Sigmoid colon (tissue), 7 donors: ENCODE data around the gene IFITM10. TPM values are rescaled to one million over a fixed set of nuclear protein-coding genes. Genes with fewer than 3 reads are reported as not detected.

Source experiments
- DNase-seq: peaks from one replicate; pipeline ENCODE4 v3.0.0-alpha.2; 2019
- H3K27ac ChIP-seq, 4 donors: fragments of 200-600 bp; sonication (generic); one replicate each; pipeline ENCODE4 v1.5.1; 2016 to 2019; ENCODE audit warnings: mild to moderate bottlenecking in 1 of 4
- H3K27me3 ChIP-seq, 3 donors: fragments of 200-600 bp; sonication (generic); one replicate each; pipeline ENCODE4 v1.5.1; 2019; ENCODE audit warnings: mild to moderate bottlenecking in 1 of 3
- H3K36me3 ChIP-seq, 4 donors: fragments of 200-600 bp; sonication (generic); one replicate each; pipeline ENCODE4 v1.5.1; 2016 to 2019
- H3K4me1 ChIP-seq, 4 donors: fragments of 200-600 bp; sonication (generic); one replicate each; pipeline ENCODE4 v1.5.1; 2017 to 2019
- H3K4me3 ChIP-seq, 4 donors: fragments of 200-600 bp; sonication (generic); one replicate each; pipeline ENCODE4 v1.5.1; 2017 to 2019; ENCODE audit warnings: mild to moderate bottlenecking in 2 of 4, moderate library complexity in 1 of 4
- H3K9me3 ChIP-seq, 4 donors: fragments of 200-600 bp in 3 of 4; sonication (generic) in 3 of 4; one replicate each; pipeline versions ENCODE4 v1.5.1 to v1.6.1; 2013 to 2019
- CTCF ChIP-seq, 4 experiments: fragments of 450-650 bp in 3 of 4; fragments of 200-600 bp in 1 of 4; IDR thresholded peaks; one replicate each; pipeline ENCODE4 v1.5.1; 2016 to 2019; ENCODE audit warnings: antibody characterized with exemption in 4 of 4, mild to moderate bottlenecking in 3 of 4, moderate library complexity in 2 of 4
- EP300 ChIP-seq, 4 donors: sonication (generic); formaldehyde crosslinking; IDR thresholded peaks; one replicate each; pipeline ENCODE4 v1.6.1; 2017; ENCODE audit warnings: antibody characterized with exemption in 4 of 4
- POLR2A ChIP-seq, 2 donors: fragments of 450-650 bp; IDR thresholded peaks; one replicate each; pipeline ENCODE4 v1.6.1; 2016; ENCODE audit warnings: antibody characterized with exemption in 2 of 2, mild to moderate bottlenecking in 2 of 2, moderate library complexity in 2 of 2
- POLR2AphosphoS5 ChIP-seq, 4 donors: sonication (generic); formaldehyde crosslinking; IDR thresholded peaks; one replicate each; pipeline ENCODE4 v1.6.1; 2017; ENCODE audit warnings: antibody characterized with exemption in 4 of 4
- WGBS, 2 donors: extraction: QIAGEN DNeasy Blood & Tissue Kit; methylation state at CpG; one replicate each; pipeline ENCODE4 v1.1.7; 2013; 5-methylcytosine and 5-hydroxymethylcytosine counted together
- intact Hi-C: fragments of 100-400 bp; cut with DNase I; formaldehyde crosslinking; loops from one replicate; pipeline ENCODE4 v1.15.1; 2023
- polyA plus RNA-seq, 3 donors: library from polyadenylated mRNA; stranded (reverse); fragments of 200-250 nt; gene quantifications; one replicate each; pipeline ENCODE4 v1.2.3, GENCODE V29; 2013
- total RNA-seq, 4 donors: library from RNA; depleted of rRNA; stranded (reverse); fragments of >200 nt; gene quantifications; one replicate each; pipeline ENCODE4 v1.1.0, GENCODE V29; 2016
- donor health status: healthy with polysubstance abuse.
- donor health status: Bipolar disorder and iron deficiency.
- donor health status: healthy.

Gene IFITM10
- total and polyA plus RNA-seq, 7 donors, result 0.36 to 1.4 (median 0.60) TPM; not detected in 2

DNA sequence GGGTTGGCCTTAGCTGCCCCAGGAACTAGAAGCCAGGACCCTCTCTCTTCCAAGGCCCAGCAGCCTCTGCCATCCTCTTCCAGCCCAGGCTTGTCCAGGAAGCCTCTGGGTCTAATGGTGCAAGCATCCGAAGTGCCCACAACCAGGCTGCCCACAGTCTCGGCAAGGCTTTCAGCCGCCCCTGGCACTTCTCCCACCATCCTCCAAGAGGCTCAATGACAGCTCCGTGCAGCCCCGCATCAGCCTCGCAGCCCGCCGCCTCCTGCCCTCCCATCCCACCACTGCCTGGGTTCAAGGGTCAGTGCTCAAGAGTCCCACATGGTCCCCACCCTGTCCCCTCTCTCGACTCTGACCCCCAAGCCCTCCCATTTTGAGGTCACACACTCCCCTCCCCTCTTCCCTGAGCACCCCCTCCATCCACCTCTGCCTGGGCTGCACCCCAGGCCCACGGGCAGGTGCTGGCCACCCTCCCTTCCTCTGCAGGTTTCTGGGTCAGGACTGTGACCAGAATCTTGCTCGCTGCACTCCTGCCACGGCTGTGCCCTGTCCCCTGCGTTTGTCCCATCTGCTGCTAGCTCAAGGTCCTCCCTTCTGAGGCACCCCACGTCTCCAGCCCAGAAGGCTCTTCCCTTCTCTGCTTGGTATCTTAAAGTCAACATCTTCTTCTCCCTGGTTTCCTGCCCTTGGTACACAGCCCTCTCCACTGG lies 17.2 kb downstream of the IFITM10 start:
- H3K4me1 ChIP-seq, result no peaks in the 10 kb centered on the region
- H3K9me3 ChIP-seq, result peaks cover 3 to 11% (median 10%) of the 10 kb centered on the region in 4 donors
- H3K36me3 ChIP-seq, result no peaks in the 10 kb centered on the region
- TF ChIP-seq EP300 (IDR thresholded peaks at IDR 0.05) (no peak), POLR2A (IDR thresholded peaks at IDR 0.05) (no peak)
- intact Hi-C loops, result no loop called here
- 57 to 77% methylated on average over 14 of the region's 14 CpGs for WGBS, 2 donors
- H3K4me3 ChIP-seq, result no peak overlapping the region
- H3K27ac ChIP-seq, result no peak overlapping the region
- peaks cover 0 to 95% (median 64%) of the 10 kb centered on the region in 3 donors for H3K27me3 ChIP-seq
- DNase-seq, result no peak

DNA sequence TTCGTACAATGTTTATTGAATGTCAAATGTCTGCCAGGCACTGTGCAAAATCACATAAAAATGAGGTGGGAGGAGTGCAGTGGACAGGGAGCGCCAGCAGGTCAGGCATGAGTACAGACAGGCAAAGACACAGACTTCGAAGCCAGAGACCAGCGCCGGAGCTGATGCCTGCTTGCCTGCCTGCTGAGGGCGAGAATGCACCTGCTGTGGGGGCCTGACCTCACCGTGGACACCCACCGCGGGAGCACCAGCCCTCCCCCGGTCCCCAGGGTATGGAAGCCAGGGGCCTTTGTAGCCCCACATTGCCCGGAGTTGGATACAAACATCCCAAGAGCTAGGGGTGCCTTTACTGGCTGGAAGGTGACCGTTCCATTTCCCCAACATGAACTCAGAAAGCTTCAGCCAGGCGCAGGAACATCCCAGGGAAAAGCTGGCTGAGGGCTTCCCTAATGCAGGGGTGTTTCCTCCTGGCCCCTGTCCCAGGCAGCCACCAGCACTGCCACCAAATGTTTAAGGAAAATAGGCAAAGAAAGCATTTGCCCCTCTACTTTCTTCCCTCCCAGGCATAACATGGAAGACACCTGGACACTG lies 17.9 kb downstream of the IFITM10 start:
- Histone ChIP-seq H3K4me3 (no peak overlapping the region), H3K4me1 (no peaks in the 10 kb centered on the region), H3K36me3 (no peaks in the 10 kb centered on the region), H3K27me3 (peaks cover 0 to 95% (median 63%) of the 10 kb centered on the region in 3 donors), H3K9me3 (peaks cover 3 to 10% (median 9%) of the 10 kb centered on the region in 4 donors), H3K27ac (no peak overlapping the region)
- intact Hi-C loops, result no loop called here
- 30 to 58% methylated on average over 13 of the region's 13 CpGs for WGBS, 2 donors
- no peak for TF ChIP-seq EP300 (IDR thresholded peaks at IDR 0.05)
- no peak for DNase-seq

DNA sequence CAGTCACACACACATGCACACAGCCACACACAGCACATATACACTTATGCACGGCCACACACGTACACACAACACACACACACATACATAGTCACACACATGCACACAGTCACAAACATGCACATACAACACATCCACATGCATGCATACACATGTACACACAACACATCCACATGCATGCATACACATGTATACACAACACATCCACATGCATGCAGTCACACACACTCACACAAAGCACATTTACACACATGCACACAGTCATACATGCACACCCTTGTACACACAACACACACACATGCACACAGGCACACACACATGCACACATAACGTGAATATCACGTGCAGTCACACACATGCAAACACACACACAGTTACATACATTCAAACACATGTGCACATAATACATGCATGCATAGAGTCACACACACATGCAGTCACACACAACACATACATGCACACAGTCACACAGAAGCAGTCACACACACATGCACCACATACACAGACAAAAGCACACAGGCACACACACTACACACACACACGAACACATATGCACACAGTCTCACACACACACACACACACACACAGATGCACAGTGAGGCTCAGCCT lies 18.8 kb downstream of the IFITM10 start:
- intact Hi-C loops, result no loop called here
- whole genome bisulfite sequencing, 2 donors, result 87 to 93% methylated on average over 5 of the region's 5 CpGs
- DNase-seq, result no peak

DNA sequence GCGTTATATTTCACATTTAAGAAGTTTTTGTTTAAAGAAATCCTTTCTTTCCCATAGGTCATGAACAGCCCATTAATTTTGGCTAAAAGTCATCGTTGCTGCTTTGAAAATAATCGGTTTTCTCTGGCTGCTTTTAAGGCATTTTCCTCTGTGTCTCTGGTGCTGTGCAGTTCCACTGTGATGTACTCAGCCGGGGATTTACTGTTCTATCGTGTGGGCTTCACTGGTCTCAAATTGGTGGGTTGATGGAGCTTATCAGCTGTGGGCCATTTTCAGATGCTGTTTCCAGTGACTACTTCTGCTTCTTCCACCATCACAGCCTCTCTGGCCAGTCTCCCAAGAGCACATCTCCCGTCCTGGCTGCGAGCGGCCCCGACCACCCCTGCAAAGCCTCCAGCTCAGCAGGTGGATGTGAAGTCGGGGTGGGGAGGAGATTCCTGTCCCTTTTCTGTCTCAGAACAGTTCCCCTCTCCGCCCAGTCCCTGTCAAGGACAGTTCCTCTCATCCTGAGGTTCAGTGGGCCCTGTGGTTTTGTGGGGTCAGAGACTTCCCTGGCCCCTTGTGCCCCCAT lies 20.3 kb downstream of the IFITM10 start:
- intact Hi-C loops, result no loop called here
- peaks cover 0 to 82% (median 54%) of the 10 kb centered on the region in 3 donors for H3K27me3 ChIP-seq
- no peaks in the 10 kb centered on the region for H3K36me3 ChIP-seq
- DNase-seq, result no peak
- H3K4me3 ChIP-seq, result no peak overlapping the region
- H3K9me3 ChIP-seq, result no peaks in the 10 kb centered on the region
- no peak overlapping the region for H3K27ac ChIP-seq
- WGBS, 2 donors, result 58 to 66% methylated on average over 11 of the region's 11 CpGs
- H3K4me1 ChIP-seq, result no peaks in the 10 kb centered on the region
- TF ChIP-seq POLR2AphosphoS5 (IDR thresholded peaks at IDR 0.05) (no peak), POLR2A (IDR thresholded peaks at IDR 0.05) (no peak), CTCF (IDR thresholded peaks at IDR 0.05) (no peak), EP300 (IDR thresholded peaks at IDR 0.05) (no peak)

More for the DNA sequence above, 18.8 kb downstream of the IFITM10 start:
- no peaks in the 10 kb centered on the region for H3K36me3 ChIP-seq
- H3K4me1 ChIP-seq, result no peaks in the 10 kb centered on the region
- TF ChIP-seq POLR2AphosphoS5 (IDR thresholded peaks at IDR 0.05) (no peak), POLR2A (IDR thresholded peaks at IDR 0.05) (no peak), CTCF (IDR thresholded peaks at IDR 0.05) (no peak), EP300 (IDR thresholded peaks at IDR 0.05) (no peak)
- peaks cover 0 to 2% (median under 1%) of the 10 kb centered on the region in 4 donors for H3K9me3 ChIP-seq
- no peak overlapping the region for H3K4me3 ChIP-seq
- peaks cover 0 to 95% (median 55%) of the 10 kb centered on the region in 3 donors for H3K27me3 ChIP-seq
- H3K27ac ChIP-seq, result no peak overlapping the region

GRCh38 chr11:1729692-1730011 lies 20.7 kb downstream of the IFITM10 start:
- intact Hi-C loops, result no loop called here
- Histone ChIP-seq H3K36me3 (no peaks in the 10 kb centered on the region), H3K27me3 (peaks cover 0 to 77% (median 49%) of the 10 kb centered on the region in 3 donors), H3K4me1 (no peaks in the 10 kb centered on the region), H3K9me3 (no peaks in the 10 kb centered on the region), H3K27ac (no peak overlapping the region), H3K4me3 (no peak overlapping the region)
- DNase-seq, result no peak
- WGBS, 2 donors, result 53 to 61% methylated on average over 9 of the region's 9 CpGs
- TF ChIP-seq EP300 (IDR thresholded peaks at IDR 0.05) (no peak), CTCF (IDR thresholded peaks at IDR 0.05) (no peak), POLR2AphosphoS5 (IDR thresholded peaks at IDR 0.05) (no peak), POLR2A (IDR thresholded peaks at IDR 0.05) (no peak)
